ENCODE measurements around the gene MAGEA8.

DNA sequence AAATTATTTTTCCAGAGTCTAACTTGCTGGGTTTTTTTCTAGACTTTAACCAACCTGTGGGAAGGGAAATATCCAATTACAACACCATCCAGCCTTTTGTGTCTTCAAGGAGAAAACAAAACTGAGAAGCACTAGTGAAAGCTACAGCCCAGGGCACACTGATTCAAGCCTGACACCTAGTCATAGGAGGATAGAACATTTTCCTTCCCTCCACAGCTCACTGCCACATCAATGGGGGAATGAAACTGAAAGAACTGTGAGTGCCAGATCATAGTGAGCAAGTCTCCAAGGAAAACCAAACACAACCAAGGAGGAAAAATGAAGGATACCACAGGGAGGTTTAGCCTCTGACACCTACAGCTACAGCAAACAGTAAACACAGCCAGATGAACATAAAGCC is 43.3 kb upstream of the MAGEA8 start:
- TF ChIP-seq EZH2 (IDR thresholded peaks at IDR 0.05; ENCODE audit: borderline replicate concordance, low read depth, low read length, severe bottlenecking): no peak
- TF ChIP-seq, protein P1, sequence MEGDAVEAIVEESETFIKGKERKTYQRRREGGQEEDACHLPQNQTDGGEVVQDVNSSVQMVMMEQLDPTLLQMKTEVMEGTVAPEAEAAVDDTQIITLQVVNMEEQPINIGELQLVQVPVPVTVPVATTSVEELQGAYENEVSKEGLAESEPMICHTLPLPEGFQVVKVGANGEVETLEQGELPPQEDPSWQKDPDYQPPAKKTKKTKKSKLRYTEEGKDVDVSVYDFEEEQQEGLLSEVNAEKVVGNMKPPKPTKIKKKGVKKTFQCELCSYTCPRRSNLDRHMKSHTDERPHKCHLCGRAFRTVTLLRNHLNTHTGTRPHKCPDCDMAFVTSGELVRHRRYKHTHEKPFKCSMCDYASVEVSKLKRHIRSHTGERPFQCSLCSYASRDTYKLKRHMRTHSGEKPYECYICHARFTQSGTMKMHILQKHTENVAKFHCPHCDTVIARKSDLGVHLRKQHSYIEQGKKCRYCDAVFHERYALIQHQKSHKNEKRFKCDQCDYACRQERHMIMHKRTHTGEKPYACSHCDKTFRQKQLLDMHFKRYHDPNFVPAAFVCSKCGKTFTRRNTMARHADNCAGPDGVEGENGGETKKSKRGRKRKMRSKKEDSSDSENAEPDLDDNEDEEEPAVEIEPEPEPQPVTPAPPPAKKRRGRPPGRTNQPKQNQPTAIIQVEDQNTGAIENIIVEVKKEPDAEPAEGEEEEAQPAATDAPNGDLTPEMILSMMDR (IDR thresholded peaks at IDR 0.05; ENCODE audit: borderline replicate concordance, extremely low read depth, low read length, poor library complexity, severe bottlenecking): no peak

Measured in DND-41 (cell line).